Renal cortex interstitium (tissue), 3 donors: ENCODE data around the gene ADPRHL1. TPM values are rescaled to one million over a fixed set of nuclear protein-coding genes. Genes with fewer than 3 reads are reported as not detected.

ENCODE experiments used
- polyA plus RNA-seq, 3 donors: library from polyadenylated mRNA; unstranded; fragments of 120-200 nt; gene quantifications; one replicate each; pipeline ENCODE4 v1.2.1, GENCODE V29; 2013; ENCODE audit not compliant: insufficient read length in 3 of 3

ADPRHL1 gene
- polyA plus RNA-seq, 3 donors, result 4.1 to 5.2 (median 4.4) TPM

Other genes with a start within 250 kb of the ADPRHL1 start
- gene PCID2, start 244.8 kb downstream of the ADPRHL1 start, polyA plus RNA-seq, result 10 to 100 TPM; 57.7 to 66.6 (median 58.3) TPM
- 10 to 100 TPM; 78.2 to 89.2 (median 87.4) TPM for gene CUL4A, start 243.9 kb downstream of the ADPRHL1 start, polyA plus RNA-seq
- 100 to 1,000 TPM; 180 to 193 (median 192) TPM for gene LAMP1, start 156.2 kb downstream of the ADPRHL1 start, polyA plus RNA-seq
- gene GRTP1, start 89.4 kb downstream of the ADPRHL1 start, polyA plus RNA-seq, result 10 to 100 TPM; 13.9 to 21.0 (median 16.9) TPM
- gene DCUN1D2, start 37.2 kb upstream of the ADPRHL1 start, polyA plus RNA-seq, result 10 to 100 TPM; 17.7 to 31.1 (median 22.2) TPM
- 10 to 100 TPM; 87.3 to 99.4 (median 92.3) TPM for gene TFDP1, start 131.3 kb upstream of the ADPRHL1 start, polyA plus RNA-seq
- gene ATP4B, start 204.7 kb upstream of the ADPRHL1 start, polyA plus RNA-seq, result under 1 TPM; 0.20 to 0.89 (median 0.30) TPM
- under 1 TPM; 0.04 to 0.12 (median 0.08) TPM for gene GRK1, start 213.7 kb upstream of the ADPRHL1 start, polyA plus RNA-seq